HG02884 (cell line): ENCODE data around the gene ELP1.

ENCODE experiments used
- ATAC-seq: cut with Tn5 transposase; IDR thresholded peaks from one replicate; pipeline ENCODE4 v1.9.1; 2021; ENCODE audit warnings: mild to moderate bottlenecking, moderate library complexity; ENCODE audit not compliant: unreplicated experiment

Gene ELP1

DNA sequence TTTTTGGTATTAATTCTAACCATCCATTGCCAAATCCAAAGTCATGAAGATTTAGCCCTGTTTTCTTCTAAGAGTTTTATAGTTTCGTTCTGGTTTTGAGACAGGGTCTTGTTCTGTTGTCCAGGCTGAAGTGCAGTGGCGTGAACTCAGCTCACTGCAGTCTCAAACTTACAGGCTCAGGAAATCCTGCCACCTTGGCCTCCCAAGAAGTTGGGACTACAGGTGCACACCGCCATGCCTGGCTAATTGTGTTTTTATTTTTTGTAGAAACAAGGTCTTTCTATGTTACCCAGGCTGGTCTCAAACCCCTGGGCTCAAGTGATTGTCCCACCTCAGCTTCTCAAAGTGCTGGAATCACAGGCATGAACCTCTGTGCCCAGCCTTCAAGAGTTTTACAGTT lies 50.8 kb downstream of the ELP1 start:
- ATAC-seq: no peak

DNA sequence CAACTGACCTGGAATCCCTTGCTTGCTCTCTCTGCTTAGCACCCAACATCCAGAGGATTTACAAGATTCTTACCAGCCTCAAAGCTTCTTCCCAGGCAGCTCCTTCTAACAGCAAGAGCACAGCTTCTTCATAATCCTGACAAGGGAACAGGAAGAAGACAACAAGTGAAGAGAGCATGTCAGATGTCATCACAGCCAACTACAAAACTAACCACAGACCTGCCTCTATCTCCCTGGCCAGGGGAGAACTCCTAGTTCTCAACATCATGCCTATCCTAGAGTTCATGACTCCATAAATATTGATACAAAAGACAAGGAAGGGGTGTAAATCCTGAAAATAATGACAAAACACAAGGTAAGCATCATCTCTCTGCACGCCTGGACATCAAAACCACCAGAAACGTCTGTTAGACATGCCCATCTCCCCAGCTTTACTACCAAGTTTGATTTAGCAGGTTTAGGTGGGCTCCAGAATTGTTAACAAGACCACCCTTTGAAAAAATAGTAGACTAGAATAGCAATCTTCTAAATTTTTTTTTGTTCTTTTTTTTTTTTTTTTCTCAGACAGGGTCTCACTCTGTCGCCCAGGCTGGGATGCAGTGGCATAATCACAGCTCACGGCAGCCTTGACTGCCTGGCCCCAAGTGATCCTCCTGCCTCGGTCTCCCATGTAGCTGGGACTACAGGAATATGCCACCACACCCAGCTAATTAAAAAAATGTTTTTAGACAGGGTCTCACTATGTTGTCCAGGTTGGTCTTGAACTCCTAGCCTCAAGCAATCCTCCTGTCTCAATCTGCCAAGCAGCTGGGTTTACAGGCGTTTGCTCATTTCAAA lies 51.7 kb downstream of the ELP1 start:
- ATAC-seq: no peak

DNA sequence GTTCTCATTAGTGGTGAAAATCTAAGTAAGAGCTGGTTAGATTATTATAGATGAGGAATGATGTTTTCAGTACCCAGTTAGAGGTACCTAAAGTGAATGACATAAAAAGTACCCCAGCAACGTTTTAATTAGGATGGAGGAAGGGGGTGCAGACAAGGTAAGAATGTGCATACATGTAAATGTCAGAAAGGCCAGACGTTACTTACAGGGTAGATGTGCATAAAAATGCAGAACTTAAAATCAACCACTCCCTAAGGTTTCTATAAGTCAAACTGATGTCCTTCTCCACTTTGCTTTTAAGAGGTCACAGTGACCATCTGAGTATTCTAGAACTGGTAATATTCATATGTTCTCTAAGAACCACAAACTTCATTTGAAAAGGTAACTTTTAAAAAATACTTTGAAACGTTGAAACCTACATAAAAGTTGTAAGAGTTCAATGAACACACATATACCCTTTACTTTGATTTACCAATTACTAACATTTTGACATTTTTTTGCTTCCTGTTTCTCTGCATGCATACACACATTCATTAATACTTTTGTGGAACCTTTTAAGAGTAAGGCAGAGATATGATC lies 53.1 kb downstream of the ELP1 start:
- no peak for ATAC-seq

DNA sequence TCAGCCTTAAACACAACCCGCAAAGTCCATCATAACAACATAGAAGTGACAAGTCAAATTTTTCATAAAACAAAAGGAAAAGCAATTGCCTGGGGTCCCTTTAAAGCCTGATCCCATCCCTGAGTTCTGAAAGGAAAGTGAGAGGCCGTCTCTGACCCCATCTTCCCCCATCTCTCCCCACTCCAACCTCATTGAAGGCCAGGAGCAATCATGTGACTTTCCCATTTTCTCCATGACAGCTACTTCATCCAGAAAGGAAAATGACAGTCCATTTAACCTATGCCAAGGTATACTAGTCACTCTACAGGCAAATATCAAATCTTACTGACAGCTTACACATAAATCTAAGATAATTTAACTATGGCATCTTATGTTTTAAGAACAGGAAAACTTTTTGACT lies 56.4 kb downstream of the ELP1 start:
- ATAC-seq: no peak

DNA sequence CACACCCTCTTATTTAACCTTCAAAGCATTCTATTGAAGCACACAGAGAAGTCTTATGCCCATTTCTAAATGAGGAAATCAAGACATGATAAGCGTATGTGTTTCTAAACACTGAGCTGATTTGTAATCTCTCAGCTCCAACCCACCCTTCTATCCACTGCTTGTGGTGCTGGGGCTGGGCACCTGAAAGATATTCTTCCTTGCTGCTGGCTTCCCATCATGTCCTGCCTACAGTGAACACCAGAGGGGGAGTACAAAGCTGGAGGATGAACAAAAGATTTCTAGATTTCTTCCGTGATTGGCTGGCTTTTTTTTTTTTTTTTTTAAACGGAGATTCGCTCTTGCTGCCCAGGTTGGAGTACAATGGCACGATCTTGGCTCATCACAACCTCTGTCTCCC lies 57.5 kb downstream of the ELP1 start:
- ATAC-seq: no peak

DNA sequence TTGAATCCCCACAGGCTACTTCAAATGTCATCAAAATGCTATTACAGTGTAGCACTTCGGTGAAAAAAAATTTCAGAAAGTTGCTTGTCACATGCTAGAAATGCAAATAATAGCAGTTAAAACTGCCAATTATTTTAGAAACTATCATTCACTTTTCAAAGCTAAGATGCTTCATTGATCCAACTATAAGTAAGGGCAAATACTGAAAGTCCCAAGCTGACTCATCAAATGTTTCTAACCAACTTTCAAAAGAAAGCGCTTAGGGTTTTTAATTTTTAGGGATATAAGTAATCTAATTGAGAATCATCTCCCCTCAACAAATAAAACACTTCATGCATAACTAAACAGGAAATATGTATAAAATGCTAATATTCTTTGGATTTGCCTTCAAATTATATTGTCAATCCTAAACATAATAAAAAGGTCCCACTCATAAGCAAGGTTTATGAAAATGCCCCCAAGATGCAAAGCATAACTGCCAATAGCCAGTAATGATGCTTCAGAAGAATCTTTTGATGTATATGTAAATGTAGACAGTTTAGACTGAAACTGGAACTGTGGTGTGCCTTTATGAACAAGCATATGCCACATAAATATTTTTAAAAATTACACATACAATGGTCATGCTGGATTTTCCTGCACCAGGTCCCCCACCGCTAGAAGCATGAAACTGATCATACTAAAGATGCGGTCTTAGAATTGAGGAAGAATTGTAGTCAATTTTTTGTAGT lies 59.7 kb downstream of the ELP1 start:
- ATAC-seq: no peak

DNA sequence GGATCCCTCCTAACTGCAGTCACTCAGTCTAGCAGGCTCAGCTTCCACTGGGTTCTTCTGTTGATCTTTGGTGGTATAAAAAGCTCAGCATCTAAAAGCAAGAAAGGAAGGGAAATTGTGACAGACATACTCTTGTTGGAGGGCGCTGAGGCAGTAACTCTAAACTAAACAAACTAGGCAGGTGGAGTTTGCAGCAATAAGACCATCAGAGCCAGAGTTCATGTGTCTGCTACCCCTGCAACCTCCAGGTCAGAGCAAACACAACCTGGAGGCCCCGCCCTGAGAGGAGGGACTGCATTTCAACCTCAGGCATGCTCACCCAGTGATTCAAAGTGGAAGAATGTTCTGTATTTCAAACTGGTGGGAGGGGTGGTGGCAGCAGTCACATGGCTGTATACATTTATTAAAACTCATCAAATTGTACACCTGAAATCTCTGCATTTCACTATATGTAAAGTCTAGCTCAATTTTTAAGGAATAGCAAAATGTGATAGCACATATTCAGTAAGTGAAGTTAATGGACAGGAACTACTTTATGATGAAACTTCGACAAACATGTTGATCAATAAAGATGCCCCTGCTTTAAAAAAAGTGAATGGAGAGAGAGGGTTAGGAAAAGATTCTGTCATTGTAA lies 64.7 kb downstream of the ELP1 start:
- no peak for ATAC-seq

DNA sequence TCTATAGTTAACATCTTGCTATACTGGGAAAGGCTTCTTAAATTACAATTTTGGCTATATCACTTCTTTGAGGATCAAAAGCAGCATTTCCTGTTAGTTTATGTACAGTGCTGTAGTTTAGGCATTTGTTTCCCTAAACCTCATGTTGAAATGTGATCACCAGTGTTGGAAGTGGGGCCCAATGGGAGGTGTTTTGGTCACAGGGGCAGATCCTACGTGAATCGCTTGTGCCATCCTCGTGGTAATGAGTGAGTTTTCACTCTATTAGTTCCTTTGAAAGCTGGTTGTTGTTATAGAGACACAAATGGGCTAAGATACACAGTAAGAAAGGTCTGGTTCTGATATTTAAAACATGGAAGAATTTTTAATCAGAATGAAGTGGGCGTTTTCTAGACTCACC lies 66.1 kb downstream of the ELP1 start:
- no peak for ATAC-seq

DNA sequence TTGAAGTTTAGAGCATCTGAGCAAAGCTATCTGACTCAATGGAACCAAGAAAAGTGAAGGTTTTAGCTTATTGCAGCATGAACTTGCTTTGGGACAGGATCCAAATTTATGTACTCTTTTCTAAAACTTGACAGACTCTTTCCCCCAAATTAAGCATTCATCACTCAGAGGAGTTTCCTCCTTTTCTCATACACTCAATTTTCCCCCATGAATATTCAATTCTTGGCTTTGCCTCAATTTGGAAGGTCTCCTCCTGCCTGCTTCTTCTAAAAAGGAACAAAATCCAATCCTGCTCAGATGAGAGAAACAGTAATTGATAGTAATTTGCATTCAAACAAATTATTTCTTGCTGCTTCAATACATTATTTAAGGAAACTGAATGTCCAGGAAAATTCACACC lies 66.8 kb downstream of the ELP1 start:
- no peak for ATAC-seq

DNA sequence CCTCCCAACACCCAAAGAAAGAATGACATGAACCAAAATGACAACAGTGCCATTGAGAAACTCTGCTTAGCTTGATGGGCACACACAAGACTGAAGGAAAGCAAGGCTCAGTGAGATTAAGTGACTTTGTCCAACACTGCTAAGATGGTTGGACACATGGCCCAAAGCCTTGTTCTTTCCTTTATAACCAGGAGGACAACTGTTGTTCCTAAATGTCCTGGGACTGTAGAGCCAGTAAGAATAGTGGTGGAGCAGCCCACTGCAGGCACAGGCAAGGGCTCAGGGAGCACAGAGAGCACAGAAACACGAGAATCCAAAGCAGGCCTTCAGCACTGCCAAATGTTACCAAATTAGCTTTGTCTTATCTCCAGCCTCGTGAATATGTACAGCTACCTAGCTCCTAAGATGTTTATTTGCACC lies 67.9 kb downstream of the ELP1 start:
- no peak for ATAC-seq

DNA sequence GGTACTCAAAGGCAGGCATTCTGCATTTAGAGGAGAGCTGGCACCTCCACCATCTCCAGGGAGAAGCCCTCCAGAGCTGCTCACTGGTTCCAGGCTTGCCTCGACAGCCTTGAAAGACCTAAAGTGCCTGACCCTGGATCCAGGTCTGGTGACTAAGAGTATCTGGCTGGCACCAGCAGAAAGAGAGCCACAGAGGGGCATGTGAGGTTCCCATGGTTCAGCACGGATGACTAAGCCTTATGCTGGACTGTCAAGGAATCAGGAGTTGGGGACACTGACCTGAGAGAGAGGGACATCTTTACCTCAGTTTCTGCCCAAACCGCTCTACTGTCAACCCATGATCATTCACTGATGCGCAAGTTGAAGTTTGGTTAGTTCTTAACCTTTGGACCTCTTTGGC lies 68.9 kb downstream of the ELP1 start:
- ATAC-seq: no peak

DNA sequence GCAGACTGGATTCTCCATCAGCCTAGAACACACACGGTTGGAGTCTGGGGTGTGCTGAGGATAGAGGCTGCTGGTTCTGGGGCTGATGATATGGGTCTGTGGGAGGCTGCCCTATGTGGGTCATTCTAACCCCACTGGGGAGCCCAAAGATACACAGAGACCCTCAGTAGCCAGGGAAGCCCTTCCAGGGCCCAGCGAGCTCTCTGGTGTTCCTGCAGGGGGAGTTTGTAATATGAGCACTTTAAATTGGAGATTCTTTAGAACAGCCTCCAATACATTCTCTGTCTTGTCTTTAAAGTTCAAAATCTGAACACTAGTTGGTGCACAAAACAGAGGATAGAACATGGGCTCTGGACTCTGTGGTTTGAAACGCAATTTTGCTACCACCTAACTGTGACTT lies 69.5 kb downstream of the ELP1 start:
- no peak for ATAC-seq

DNA sequence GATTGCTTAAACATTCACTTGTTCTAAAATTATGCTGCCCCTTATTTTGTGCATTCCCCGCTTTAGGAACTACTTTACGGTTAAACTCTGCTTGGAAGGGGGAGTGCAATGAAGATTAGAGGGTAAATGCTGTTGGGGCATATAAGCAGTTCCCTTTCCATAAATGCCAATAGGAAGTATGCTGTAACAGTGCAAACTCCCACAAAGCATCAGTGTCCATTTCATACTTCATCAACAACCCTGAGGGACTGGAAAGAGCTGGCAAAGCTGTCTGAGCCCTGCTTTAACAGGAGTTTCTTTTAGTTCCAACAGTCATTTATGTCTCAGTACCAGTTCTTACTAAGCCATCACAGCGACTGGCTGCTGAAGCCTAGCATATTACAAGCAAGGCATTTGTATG lies 70.0 kb downstream of the ELP1 start:
- no peak for ATAC-seq

DNA sequence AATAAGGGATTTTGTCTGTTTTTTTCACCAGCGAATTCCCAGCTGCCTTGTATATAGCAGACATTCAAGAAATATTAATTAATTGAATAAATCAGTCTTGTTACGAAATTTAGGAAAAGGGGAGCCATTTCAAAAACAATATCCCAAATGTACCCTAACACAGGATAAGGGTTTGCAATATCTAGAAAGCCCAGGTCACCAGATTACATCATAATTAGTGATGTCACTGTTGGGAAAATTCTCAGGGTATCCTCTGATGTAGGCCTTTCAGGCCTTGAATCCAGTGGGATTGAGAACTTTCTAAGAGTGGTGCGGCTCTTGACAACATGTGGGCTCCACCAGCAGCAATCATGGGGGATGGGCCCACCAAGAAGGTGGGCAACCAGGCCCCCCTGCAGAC lies 71.9 kb downstream of the ELP1 start, which contains the start of gene ACTL7A:
Gene ACTL7A (plus strand): TSS at position 270 of the 400 bp plus-strand sequence. CDS start 57 bp downstream, at position 327.
- no peak for ATAC-seq

DNA sequence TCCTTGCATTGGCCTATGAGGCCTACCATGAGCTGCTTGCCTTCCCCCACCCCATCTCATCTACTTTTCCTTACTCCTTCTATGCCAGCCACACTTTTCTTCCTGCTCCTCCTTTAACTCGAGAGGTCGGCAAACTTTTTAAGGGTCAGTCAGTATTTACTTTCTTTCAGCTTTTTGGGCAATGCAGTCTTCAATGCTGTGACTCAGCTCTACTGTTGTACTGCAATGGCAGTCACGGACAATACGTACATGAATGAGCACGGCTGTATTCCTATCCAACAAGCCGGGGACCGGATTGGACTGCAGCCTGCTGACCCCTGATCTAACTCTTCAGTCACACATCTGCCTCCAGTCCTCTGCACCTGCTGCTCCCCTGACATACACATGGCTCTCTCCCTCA lies 72.5 kb downstream of the ELP1 start:
- no peak for ATAC-seq

DNA sequence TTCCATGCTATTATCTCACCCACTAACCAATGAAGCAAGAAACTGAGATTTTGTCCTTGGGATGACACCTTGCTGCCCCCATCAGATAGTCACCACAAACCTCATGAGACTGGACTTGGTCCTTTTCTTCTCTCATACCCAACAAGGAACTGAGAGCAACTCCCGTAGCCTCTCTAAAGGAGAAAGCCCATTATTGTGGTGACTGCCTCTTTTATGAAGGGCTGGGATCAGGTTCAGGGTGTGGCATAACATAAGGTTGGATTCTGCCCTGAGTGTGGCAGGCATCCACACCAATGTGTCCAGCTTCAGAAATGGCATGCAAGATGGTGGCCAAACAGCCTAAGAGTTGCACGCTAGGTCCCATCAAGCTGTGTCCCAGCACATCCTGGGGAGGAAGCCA lies 73.2 kb downstream of the ELP1 start:
- ATAC-seq: no peak

DNA sequence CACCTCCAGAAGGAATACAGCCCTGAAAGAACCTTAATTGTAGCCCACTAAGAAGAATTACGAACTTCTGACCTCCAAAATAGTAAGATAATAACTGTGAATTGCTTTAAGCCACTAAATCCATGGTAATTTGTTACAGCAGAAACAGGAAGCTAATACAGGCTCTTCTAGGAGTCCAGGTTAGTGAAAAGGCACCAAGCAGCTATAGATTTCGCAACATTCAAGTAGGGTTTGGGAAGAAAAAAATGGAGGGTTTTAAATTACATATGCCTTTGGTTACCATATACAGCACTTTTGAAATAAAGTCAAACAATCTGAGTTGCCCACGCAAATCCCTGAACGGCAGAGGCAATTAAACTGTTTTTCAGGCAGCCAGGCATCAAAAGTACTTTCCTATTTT lies 73.6 kb downstream of the ELP1 start:
- ATAC-seq: no peak

DNA sequence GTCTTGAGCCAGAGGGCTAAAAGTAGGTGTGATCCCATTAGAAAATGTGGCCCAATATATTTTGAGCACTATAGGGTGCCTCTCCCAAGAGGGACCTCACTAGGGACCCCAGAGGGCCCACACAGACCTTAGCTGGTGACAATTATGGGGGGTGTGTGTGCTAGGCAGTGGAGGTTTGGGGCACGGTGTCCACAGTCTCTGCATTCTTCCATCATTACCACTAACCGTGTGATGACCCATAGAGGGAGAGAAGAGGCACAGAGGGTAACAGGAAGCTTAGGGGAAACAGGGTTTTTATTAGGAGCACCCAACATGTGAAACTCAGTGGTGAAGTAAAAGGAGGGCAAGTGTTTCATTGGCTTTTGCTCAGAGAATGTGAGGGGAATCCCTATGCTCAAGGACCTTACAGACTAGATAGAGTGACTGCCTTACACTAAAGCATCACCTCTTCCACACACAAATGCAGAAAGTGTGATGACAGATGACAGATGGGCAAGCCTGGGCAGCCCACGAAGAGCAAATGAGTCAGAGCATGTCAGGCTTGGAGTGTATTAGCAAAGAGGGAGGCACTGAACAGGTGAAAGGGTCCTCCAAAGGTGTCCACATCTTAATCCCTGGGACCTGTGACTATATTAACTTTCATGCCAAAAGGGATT lies 74.3 kb downstream of the ELP1 start:
- ATAC-seq: no peak

DNA sequence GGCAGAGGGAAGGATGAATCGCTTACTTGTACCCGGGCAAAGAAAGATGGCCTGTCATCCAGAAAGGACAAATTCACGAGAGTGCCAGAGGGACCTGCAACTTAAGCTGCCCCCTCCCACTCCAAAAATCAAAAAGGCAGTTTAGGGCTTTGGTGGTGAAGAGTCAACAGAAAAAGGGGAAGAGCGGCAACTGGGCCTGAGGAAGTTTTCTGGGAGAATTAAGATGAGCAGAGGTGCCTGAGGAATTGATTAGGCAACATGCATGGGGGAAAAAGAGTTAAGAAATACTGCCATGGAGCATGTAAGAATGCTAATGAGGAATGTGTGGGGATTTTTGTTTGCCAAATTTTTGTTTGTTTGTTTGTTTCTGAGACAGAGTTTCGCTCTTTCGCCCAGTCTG lies 76.4 kb downstream of the ELP1 start:
- no peak for ATAC-seq

DNA sequence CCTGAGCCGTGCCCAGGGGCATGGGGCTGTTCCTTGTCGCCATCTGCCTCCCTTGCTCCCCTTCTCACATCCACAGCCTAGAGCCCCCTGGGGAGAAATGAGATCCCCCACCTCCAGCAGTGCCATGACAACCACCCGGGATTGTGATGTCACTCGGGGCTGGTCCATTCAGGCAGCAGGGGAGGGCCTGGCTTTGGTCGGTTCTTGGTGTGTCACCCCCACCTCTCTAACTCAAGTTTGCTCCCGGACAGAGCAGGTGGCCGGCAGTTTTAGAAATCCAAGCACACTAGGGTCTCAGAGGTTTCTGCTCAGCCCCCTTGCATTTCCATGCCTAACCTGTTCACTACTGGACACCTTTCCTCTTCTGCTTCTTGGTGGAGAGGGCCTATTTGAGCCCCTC lies 78.0 kb downstream of the ELP1 start, which contains the start of gene ACTL7B:
Gene ACTL7B (minus strand): TSS at position 99 of the 400 bp plus-strand sequence. CDS start 56 bp downstream, at position 43.
- no peak for ATAC-seq

DNA sequence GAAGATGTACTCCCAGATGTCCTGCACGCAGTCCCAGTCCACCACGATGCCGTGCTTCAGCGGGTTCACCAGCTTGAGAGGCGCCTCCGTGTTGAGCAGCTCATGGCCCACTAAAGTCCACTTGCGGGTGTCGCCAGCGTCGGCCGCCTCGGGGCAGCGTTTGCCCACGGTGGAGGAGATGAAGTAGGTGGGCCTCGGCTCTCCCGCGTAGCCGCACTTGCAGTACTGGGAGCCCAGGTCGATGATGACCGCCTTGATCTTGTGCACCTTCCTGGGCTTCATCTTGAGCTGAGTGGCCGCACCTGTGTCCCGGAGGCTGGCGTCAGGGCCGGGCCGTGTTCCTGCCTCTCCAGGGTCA lies 78.4 kb downstream of the ELP1 start:
- ATAC-seq: no peak
